DOHH2 (cell line): ENCODE measurements around the gene PITRM1.

Experiments used
- CTCF ChIP-seq: fragments of 200-600 bp; sonication (generic); IDR thresholded peaks from one replicate; pipeline ENCODE4 v1.5.1; 2014; ENCODE audit warnings: antibody characterized with exemption, mild to moderate bottlenecking, low read depth, low read length; ENCODE audit not compliant: poor library complexity, severe bottlenecking
- EZH2phosphoT487 ChIP-seq: fragments of 200-600 bp; sonication (generic); IDR thresholded peaks from 2 replicates; pipeline ENCODE4 v1.6.1; 2017; ENCODE audit warnings: borderline replicate concordance, mild to moderate bottlenecking, antibody characterized with exemption, low read length, moderate library complexity, mixed read lengths

DNA sequence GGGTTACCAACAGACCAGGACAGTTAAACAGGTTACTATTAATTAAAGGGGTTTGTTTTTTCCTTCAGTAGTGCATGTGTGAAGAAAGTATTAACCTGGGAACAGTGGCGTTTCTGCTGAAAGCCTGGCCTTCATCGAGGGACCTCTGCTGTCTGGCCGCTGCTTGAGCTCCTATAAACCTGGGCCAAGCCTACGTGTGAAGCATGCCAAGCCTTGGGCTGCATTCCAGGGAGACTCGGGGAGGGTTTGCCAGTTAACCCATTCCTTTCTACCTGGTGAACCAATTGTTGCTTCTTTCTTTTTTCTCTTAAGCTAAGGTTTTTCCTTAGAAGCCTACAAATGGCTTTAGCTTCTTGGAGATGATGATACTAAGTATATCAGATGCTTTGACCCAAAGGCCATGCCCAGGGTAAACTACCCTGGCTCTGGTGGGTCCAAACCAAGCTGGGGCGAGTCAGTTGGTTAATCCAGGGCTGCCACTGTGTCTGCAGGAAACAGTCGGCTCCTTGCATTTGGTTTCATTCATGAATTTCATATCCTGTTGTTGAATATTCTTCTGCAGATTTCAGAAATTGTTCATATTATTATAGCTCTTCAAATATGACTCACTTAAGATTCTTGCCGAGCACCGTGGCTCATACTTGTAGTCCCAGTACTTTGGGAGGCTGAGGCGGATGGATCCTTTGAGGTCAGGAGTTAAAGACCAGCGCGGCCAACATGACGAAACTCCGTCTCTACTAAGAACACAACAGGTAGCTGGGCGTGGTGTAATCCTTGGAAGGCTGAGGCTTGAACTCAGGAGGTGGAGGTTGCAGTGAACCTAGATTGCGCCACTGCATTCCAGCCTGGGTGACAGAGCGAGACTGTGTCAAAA is 81.4 kb downstream of the PITRM1 start:
- no peak for TF ChIP-seq CTCF
- no peak for TF ChIP-seq EZH2phosphoT487
